SK-N-SH (cell line): ENCODE measurements around the gene ANKS1B.

Experiments used
- CTCF ChIP-seq: fragments of 200-600 bp; sonication (generic); IDR thresholded peaks from 2 replicates; pipeline ENCODE4 v1.6.1; 2017; ENCODE audit warnings: antibody characterized with exemption, mild to moderate bottlenecking, moderate library complexity
- GATA2 ChIP-seq: sonication (generic); formaldehyde crosslinking; IDR thresholded peaks from 2 replicates; pipeline ENCODE4 v1.5.0; 2020; ENCODE audit warnings: mild to moderate bottlenecking, missing genetic modification reagents
- MAX ChIP-seq: IDR thresholded peaks from 2 replicates; pipeline ENCODE4 v1.4.0; 2012; ENCODE audit warnings: low read depth
- PBX3 ChIP-seq: IDR thresholded peaks from 2 replicates; pipeline ENCODE4; 2012
- SIN3A ChIP-seq: IDR thresholded peaks from 2 replicates; pipeline ENCODE4 v1.6.1; 2012; ENCODE audit warnings: low read depth, mild to moderate bottlenecking, low read length, moderate library complexity, borderline replicate concordance
- TAF1 ChIP-seq: IDR thresholded peaks from 2 replicates; pipeline ENCODE4 v1.6.1; 2012; ENCODE audit warnings: low read depth, mild to moderate bottlenecking, low read length, moderate library complexity, borderline replicate concordance
- YY1 ChIP-seq: IDR thresholded peaks from 2 replicates; pipeline ENCODE4 v1.4.0; 2012; ENCODE audit warnings: low read depth, mild to moderate bottlenecking

GRCh38 chr12:99265648-99266047 is 719.1 kb downstream of the ANKS1B start:
- TF ChIP-seq CTCF (no peak), GATA2 (no peak), YY1 (no peak), SIN3A (no peak), PBX3 (no peak), MAX (no peak), TAF1 (no peak)
